ENCODE measurements around the gene DLG5.

- TF ChIP-seq CTCF (IDR thresholded peaks at IDR 0.05) (no peak), POLR2A (IDR thresholded peaks at IDR 0.05) (no peak)
Measured at GRCh38 chr10:77940627-77941026, 14.1 kb upstream of the DLG5 start.

Data from Peyer's patch (tissue), 4 donors.